B cell (primary cell): ENCODE data around the gene ZNF428. TPM values are rescaled to one million over a fixed set of nuclear protein-coding genes. Genes with fewer than 3 reads are reported as not detected.
A peak's percentile ranks its signal among the peaks of the same experiment; 100 is the strongest.

Source experiments
- ATAC-seq: fragments of 200-7000 bp; cut with Tn5 transposase; one replicate; pipeline ENCODE4 v1.10.0; 2021; ENCODE audit warnings: low read depth, mild to moderate bottlenecking, moderate number of reproducible peaks, moderate library complexity
- CTCF ChIA-PET: fragments of 350-600 bp; sonication (Branson Sonifier 250); formaldehyde crosslinking; loops from one replicate; lab custom pipeline; 2021; ENCODE audit warnings: antibody characterized with exemption, inconsistent platforms; lab: Charles Lee
- POLR2A ChIA-PET: fragments of 350-600 bp; sonication (Branson Sonifier 250); formaldehyde crosslinking; loops from one replicate; lab custom pipeline; 2021; ENCODE audit warnings: antibody characterized with exemption; lab: Charles Lee
- DNase-seq: peaks from one replicate; pipeline ENCODE4 v3.0.0; 2013
- H2AFZ ChIP-seq: 2 replicates; pipeline ENCODE4 v1.6.1; 2012; ENCODE audit warnings: mild to moderate bottlenecking, low read depth, low read length; ENCODE audit not compliant: insufficient read depth, poor library complexity, severe bottlenecking
- H3K27ac ChIP-seq, 2 donors: 1 replicate in 1 of 2; 2 replicates in 1 of 2; pipeline ENCODE4 v1.5.1; 2012 to 2013; ENCODE audit warnings: low read length in 2 of 2, mild to moderate bottlenecking in 2 of 2, moderate library complexity in 1 of 2
- H3K27me3 ChIP-seq, 4 experiments: fragments of 200-600 bp in 1 of 4; sonication (generic) in 1 of 4; replicated peaks in 1 of 4; 1 replicate in 2 of 4; 2 replicates in 2 of 4; pipeline versions ENCODE4 v1.6.1 to v1.7.0; 2013 to 2016; ENCODE audit warnings: low read length in 3 of 4, mild to moderate bottlenecking in 2 of 4, mixed read lengths in 1 of 4, moderate library complexity in 1 of 4; ENCODE audit not compliant: insufficient read depth in 4 of 4, control insufficient read depth in 3 of 4; ENCODE audit errors: control extremely low read depth in 1 of 4
- H3K36me3 ChIP-seq, 2 experiments: replicated peaks in 1 of 2; 1 replicate in 1 of 2; 2 replicates in 1 of 2; pipeline versions ENCODE4 v1.6.1 to v1.7.1; 2013; ENCODE audit warnings: low read length in 1 of 2; ENCODE audit not compliant: insufficient read depth in 2 of 2, control insufficient read depth in 1 of 2; ENCODE audit errors: control extremely low read depth in 1 of 2, extremely low read depth in 1 of 2
- H3K4me1 ChIP-seq, 2 donors: fragments of 200-600 bp in 1 of 2; sonication (generic) in 1 of 2; 1 replicate in 1 of 2; 2 replicates in 1 of 2; pipeline versions ENCODE4 v1.5.1 to v1.6.1; 2013 to 2017; ENCODE audit warnings: low read length in 2 of 2; ENCODE audit not compliant: control insufficient read depth in 2 of 2, insufficient read depth in 2 of 2
- H3K4me2 ChIP-seq: replicated peaks from 2 replicates; pipeline ENCODE3; 2012; ENCODE audit warnings: mild to moderate bottlenecking, low read depth, low read length; ENCODE audit not compliant: poor library complexity, severe bottlenecking
- H3K4me3 ChIP-seq, 5 experiments: fragments of 200-600 bp in 1 of 5; sonication (generic) in 1 of 5; 1 replicate in 3 of 5; 2 replicates in 2 of 5; pipeline versions ENCODE4 v1.5.1 to v1.7.0; 2011 to 2016; ENCODE audit warnings: low read length in 4 of 5, mild to moderate bottlenecking in 4 of 5, low read depth in 2 of 5, control low read depth in 1 of 5, moderate library complexity in 1 of 5; ENCODE audit not compliant: insufficient read depth in 1 of 5; ENCODE audit errors: control extremely low read depth in 1 of 5, extremely low read depth in 1 of 5
- H3K79me2 ChIP-seq: fragments of 200-600 bp; sonication (generic); one replicate; pipeline ENCODE4 v1.6.0; 2016; ENCODE audit warnings: low read length; ENCODE audit not compliant: control insufficient read depth, insufficient read depth
- H3K9ac ChIP-seq: fragments of 200-600 bp; sonication (generic); 2 replicates; pipeline ENCODE4 v1.6.1; 2017; ENCODE audit warnings: mild to moderate bottlenecking, low read length, moderate library complexity
- H3K9me3 ChIP-seq, 3 donors: one replicate each; pipeline versions ENCODE4 v1.6.1 to v1.7.1; 2013; ENCODE audit warnings: low read length in 2 of 3; ENCODE audit not compliant: control insufficient read depth in 2 of 3, insufficient read depth in 1 of 3; ENCODE audit errors: control extremely low read depth in 1 of 3
- H4K20me1 ChIP-seq: 2 replicates; pipeline ENCODE4 v1.6.0; 2012; ENCODE audit warnings: mild to moderate bottlenecking, low read length; ENCODE audit not compliant: insufficient read depth, control insufficient read depth, poor library complexity, severe bottlenecking
- H3K27ac Mint-ChIP-seq: one replicate; pipeline ENCODE4 v1.8.0; 2021; ENCODE audit warnings: mixed read lengths
- H3K27me3 Mint-ChIP-seq: one replicate; pipeline ENCODE4 v1.8.0; 2021; ENCODE audit warnings: mixed read lengths
- H3K4me1 Mint-ChIP-seq: one replicate; pipeline ENCODE4 v1.8.0; 2021; ENCODE audit warnings: mixed read lengths
- H3K4me3 Mint-ChIP-seq: one replicate; pipeline ENCODE4 v1.8.0; 2021; ENCODE audit warnings: mixed read lengths
- H3K9me3 Mint-ChIP-seq: one replicate; pipeline ENCODE4 v1.8.0; 2022; ENCODE audit warnings: mixed read lengths; ENCODE audit not compliant: insufficient read depth
- CTCF ChIP-seq: fragments of 200-600 bp; IDR thresholded peaks from one replicate; pipeline ENCODE4 v1.8.0; 2022; ENCODE audit warnings: antibody characterized with exemption, mild to moderate bottlenecking
- EZH2 ChIP-seq: IDR thresholded peaks from 2 replicates; pipeline ENCODE4 v1.6.1; 2012; ENCODE audit warnings: borderline replicate concordance, low read depth, mild to moderate bottlenecking, moderate library complexity, low read length; ENCODE audit not compliant: insufficient read depth, poor library complexity, severe bottlenecking
- WGBS: methylation state at CpG from one replicate; pipeline ENCODE4 v1.1.5; 2013; ENCODE audit warnings: missing lambda C conversion rate; ENCODE audit not compliant: insufficient coverage; 5-methylcytosine and 5-hydroxymethylcytosine counted together
- intact Hi-C: fragments of 100-400 bp; cut with micrococcal nuclease; formaldehyde crosslinking; loops from one replicate; pipeline ENCODE4 v1.10.0; 2022
- polyA plus RNA-seq: library from polyadenylated mRNA; depleted of rRNA; stranded (reverse); fragments of >200 nt; gene quantifications from 2 replicates; pipeline ENCODE4 v1.2.3, GENCODE V29; 2012
- total RNA-seq, 2 donors: library from RNA; stranded (reverse); fragments of 120-200 nt in 1 of 2; gene quantifications; 1 replicate in 1 of 2; 2 replicates in 1 of 2; pipeline versions ENCODE4 v1.2.3 to v1.2.4, GENCODE V29; 2013 to 2022

The ZNF428 gene
- total and polyA plus RNA-seq, 2 donors (not counting 1 experiment from before 2014, with no cell fraction given), result 16.9 to 19.7 TPM

DNA sequence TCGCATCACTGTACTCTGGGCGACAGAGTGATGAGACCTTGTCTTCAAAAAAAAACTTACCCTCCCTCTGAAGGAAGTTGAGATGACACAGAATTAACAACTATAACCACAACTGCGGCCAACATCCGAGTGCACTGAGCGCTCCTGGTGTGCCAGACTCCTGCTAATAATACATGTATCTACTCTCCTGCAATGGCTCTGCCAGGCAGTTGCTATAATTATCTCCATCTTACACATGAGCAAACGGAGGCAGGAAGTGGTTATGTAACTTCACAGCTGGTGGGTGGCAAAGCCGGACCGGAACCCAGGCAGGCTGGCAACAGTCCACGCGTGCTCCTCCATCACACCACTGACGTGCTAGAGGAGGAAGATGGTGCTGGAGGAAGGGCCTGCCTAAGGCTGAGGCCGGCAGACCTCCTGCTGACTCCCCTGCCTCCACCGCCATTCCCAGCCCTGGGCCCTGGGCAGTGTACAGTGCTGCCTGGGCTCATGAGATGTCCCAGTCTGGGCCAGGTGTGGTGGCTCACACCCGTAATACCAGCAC, 56.7 kb downstream of the ZNF428 start:
- H3K4me3 Mint-ChIP-seq, result peak overlapping the region; percentile 68
- TF ChIP-seq CTCF, result no peak
- TF ChIP-seq EZH2, result no peak
- DNase-seq (peak; percentile 93), ATAC-seq (peak; percentile 85)
- Histone ChIP-seq H3K79me2 (peaks cover 21% of the 10 kb centered on the region), H3K4me2 (peak overlapping the region; percentile 69), H3K4me1 (peaks cover 42 to 52% of the 10 kb centered on the region in 2 donors), H3K9me3 (peaks cover 0 to 11% (median 0%) of the 10 kb centered on the region in 3 donors), H3K4me3 (peak overlapping the region in 3 of 5 experiments; percentile 7 to 45 (median 11)), H3K9ac (peak overlapping the region; percentile 38), H3K27me3 (no peaks in the 10 kb centered on the region), H2AFZ (peak overlapping the region; percentile 47), H3K36me3 (peaks cover 3 to 11% of the 10 kb centered on the region in 2 experiments), H4K20me1 (no peaks in the 10 kb centered on the region), H3K27ac (peak overlapping the region; percentile 92)
- 40% methylated on average over 1 of the region's 14 CpGs for WGBS
- CTCF ChIA-PET, result interaction anchor here (1.2 to 1.5 kb wide), 2 partner anchors 9 to 12 kb away, joined by 3 to 5 read pairs; partner anchors contain the start of genes PINLYP and XRCC1
- intact Hi-C loops, result loop anchor here (1.0 to 2.0 kb wide), 4 partner anchors 13 to 57 kb away; partner anchors contain the start of genes IRGQ, PINLYP, XRCC1 and ZNF428
- H3K9me3 Mint-ChIP-seq, result no peaks in the 10 kb centered on the region
- peaks cover 56% of the 10 kb centered on the region for H3K4me1 Mint-ChIP-seq
- peak overlapping the region; percentile 99 for H3K27ac Mint-ChIP-seq
- H3K27me3 Mint-ChIP-seq, result no peaks in the 10 kb centered on the region
- POLR2A ChIA-PET, result interaction anchor here (0.6 to 1.3 kb wide), 4 partner anchors 15 to 49 kb away, joined by 3 to 7 read pairs (median 4); partner anchors contain the start of gene ZNF575
